ENCODE measurements around the gene ABLIM2. TPM values are rescaled to one million over a fixed set of nuclear protein-coding genes. Genes with fewer than 3 reads are reported as not detected.

The ABLIM2 gene
- total and polyA plus RNA-seq, 2 of the 4 experiments (the other 2 are of a cell fraction): under 0.01 to 0.10 TPM

DNA sequence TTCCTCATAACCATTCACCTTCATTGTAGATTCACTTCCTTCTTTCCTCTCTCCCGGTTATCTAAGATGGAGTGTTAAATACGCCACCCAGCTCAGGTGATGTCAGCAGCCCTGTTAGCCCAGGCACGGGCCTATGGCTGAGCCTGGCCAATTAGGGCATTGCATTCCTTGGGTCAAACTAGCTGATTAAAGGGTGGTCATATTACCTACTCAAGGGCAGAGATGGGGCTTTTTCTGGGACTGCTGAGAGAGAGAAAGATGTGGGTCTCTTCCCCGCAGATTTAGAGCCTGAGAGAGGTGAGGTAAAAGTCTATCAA lies 179.0 kb downstream of the ABLIM2 start:
- Histone ChIP-seq H3K27ac (ENCODE audit: insufficient read depth, low read length) (peak overlapping the region; percentile 28; the same call in 1 of the 2 replicates), H2AFZ (replicated peaks; ENCODE audit: low read length, poor library complexity) (no peak overlapping the region), H3K4ac (ENCODE audit: low read depth, low read length) (peak overlapping the region; percentile 84), H3K56ac (ENCODE audit: extremely low read depth, insufficient read depth, low read length) (no peak overlapping the region), H3K18ac (ENCODE audit: low read depth, low read length) (peak overlapping the region; percentile 63), H3K4me2 (ENCODE audit: low read depth, low read length) (no peak overlapping the region), H2AK5ac (ENCODE audit: low read depth, low read length) (0 out of 2 replicates have a peak overlapping the region, but pooled peaks have one; percentile 59), H3K4me3 (ENCODE audit: insufficient read depth, low read depth, low read length) (no peak overlapping the region), H3K27me3 (ENCODE audit: control insufficient read depth, insufficient read depth, low read length) (no peaks in the 10 kb centered on the region), H3K36me3 (ENCODE audit: control insufficient read depth, insufficient read depth, low read length) (no peaks in the 10 kb centered on the region), H2AK9ac (replicated peaks; ENCODE audit: low read depth, low read length, poor library complexity) (no peak overlapping the region), H3K9ac (ENCODE audit: low read depth, low read length) (no peak overlapping the region), H3K4me1 (ENCODE audit: control insufficient read depth, insufficient read depth, low read length) (peaks cover 18% of the 10 kb centered on the region), H3K23ac (ENCODE audit: low read depth, low read length) (0 out of 2 replicates have a peak overlapping the region, but pooled peaks have one; percentile 33), H4K91ac (ENCODE audit: insufficient read depth, low read depth, low read length) (peak overlapping the region; percentile 70), H3K14ac (replicated peaks; ENCODE audit: low read depth, low read length) (peak overlapping the region; percentile 24; the same call in 1 of the 2 replicates), H3K9me1 (ENCODE audit: insufficient read depth, low read length) (peaks cover 8% of the 10 kb centered on the region), H4K8ac (ENCODE audit: low read depth in 2 of 2, low read length in 2 of 2) (peak overlapping the region in 1 of 2 experiments; percentile 44; a peak in 2 of 4 replicates), H3K79me1 (ENCODE audit: low read depth in 1 of 2, low read length in 2 of 2) (no peaks in the 10 kb centered on the region), H4K5ac (ENCODE audit: low read depth, low read length) (peak overlapping the region; percentile 13; the same call in 1 of the 2 replicates), H2BK120ac (ENCODE audit: low read depth, low read length) (peak overlapping the region; percentile 81), H4K20me1 (ENCODE audit: insufficient read depth, low read length) (no peaks in the 10 kb centered on the region), H2BK15ac (ENCODE audit: low read depth, low read length) (peak overlapping the region; percentile 76; the same call in 2 of the 3 replicates), H3K9me3 (ENCODE audit: control insufficient read depth, insufficient read depth, low read length) (no peaks in the 10 kb centered on the region), H2BK5ac (ENCODE audit: low read depth, low read length, poor library complexity, severe bottlenecking) (peak overlapping the region; percentile 77), H2BK20ac (ENCODE audit: low read depth, low read length) (peak overlapping the region; percentile 69)
- 71% methylated on average over 1 of the region's 4 CpGs; no CpG with 5 or more reads in 1 of the 2 experiments for WGBS, 2 experiments (ENCODE audit: extremely low coverage in 2 of 2, insufficient read length in 1 of 2)
- peak; percentile 6; the same call in 1 of the 2 replicates for ATAC-seq (ENCODE audit: low read depth)
- DNase-seq: no peak
- in situ Hi-C loops (cut with MboI; ENCODE audit: low sequenced_read_pairs) (no loop called here), dilution Hi-C loops (cut with HindIII; ENCODE audit: low sequenced_read_pairs, unreplicated experiment) (no loop called here), intact Hi-C loops (cut with micrococcal nuclease) (no loop called here)
- no TSS peak for BruUV-seq (replicated peaks)
- TF ChIP-seq CTCF (conservative IDR thresholded peaks at IDR 0.05; ENCODE audit: low read depth, low read length) (no peak), RFX5 (IDR thresholded peaks at IDR 0.05; ENCODE audit: low read depth, low read length) (no peak), RCOR1 (IDR thresholded peaks at IDR 0.05; ENCODE audit: insufficient replicate concordance, low read length) (no peak), BHLHE40 (IDR thresholded peaks at IDR 0.05; ENCODE audit: low read depth, low read length) (no peak), POLR2A (IDR thresholded peaks at IDR 0.05; ENCODE audit: low read depth, low read length) (no peak), MAZ (IDR thresholded peaks at IDR 0.05; ENCODE audit: borderline replicate concordance, low read depth, low read length) (no peak), SMC3 (IDR thresholded peaks at IDR 0.05; ENCODE audit: low read depth, low read length) (no peak), MAFK (IDR thresholded peaks at IDR 0.05; ENCODE audit: low read depth, low read length) (no peak), CEBPB (IDR thresholded peaks at IDR 0.05; ENCODE audit: low read depth, low read length) (no peak), RAD21 (IDR thresholded peaks at IDR 0.05; ENCODE audit: low read length) (no peak), NFE2L2 (IDR thresholded peaks at IDR 0.05; ENCODE audit: low read depth, low read length) (no peak), CHD1 (IDR thresholded peaks at IDR 0.05; ENCODE audit: low read depth, low read length) (no peak), FOS (IDR thresholded peaks at IDR 0.05; ENCODE audit: low read depth, low read length) (no peak), MXI1 (IDR thresholded peaks at IDR 0.05; ENCODE audit: borderline replicate concordance, low read depth, low read length) (no peak)
- TF ChIP-seq, protein P1, sequence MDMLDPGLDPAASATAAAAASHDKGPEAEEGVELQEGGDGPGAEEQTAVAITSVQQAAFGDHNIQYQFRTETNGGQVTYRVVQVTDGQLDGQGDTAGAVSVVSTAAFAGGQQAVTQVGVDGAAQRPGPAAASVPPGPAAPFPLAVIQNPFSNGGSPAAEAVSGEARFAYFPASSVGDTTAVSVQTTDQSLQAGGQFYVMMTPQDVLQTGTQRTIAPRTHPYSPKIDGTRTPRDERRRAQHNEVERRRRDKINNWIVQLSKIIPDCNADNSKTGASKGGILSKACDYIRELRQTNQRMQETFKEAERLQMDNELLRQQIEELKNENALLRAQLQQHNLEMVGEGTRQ (IDR thresholded peaks at IDR 0.05; ENCODE audit: low read depth, low read length): no peak
- TF ChIP-seq, protein P2, sequence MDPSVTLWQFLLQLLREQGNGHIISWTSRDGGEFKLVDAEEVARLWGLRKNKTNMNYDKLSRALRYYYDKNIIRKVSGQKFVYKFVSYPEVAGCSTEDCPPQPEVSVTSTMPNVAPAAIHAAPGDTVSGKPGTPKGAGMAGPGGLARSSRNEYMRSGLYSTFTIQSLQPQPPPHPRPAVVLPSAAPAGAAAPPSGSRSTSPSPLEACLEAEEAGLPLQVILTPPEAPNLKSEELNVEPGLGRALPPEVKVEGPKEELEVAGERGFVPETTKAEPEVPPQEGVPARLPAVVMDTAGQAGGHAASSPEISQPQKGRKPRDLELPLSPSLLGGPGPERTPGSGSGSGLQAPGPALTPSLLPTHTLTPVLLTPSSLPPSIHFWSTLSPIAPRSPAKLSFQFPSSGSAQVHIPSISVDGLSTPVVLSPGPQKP (IDR thresholded peaks at IDR 0.05; ENCODE audit: borderline replicate concordance, low read depth, low read length): no peak
- POLR2A ChIA-PET (ENCODE audit: unreplicated experiment): no interaction called here
- CTCF ChIA-PET: interaction anchor here (0.9 kb wide), 1 partner anchor 42 kb away, joined by 3 read pairs; no protein-coding TSS in a partner anchor
